Keratinocyte (primary cell): ENCODE data around the gene GPR42.

Experiments
- EZH2 ChIP-seq: IDR thresholded peaks from one replicate; pipeline ENCODE4 v1.6.1; 2012; ENCODE audit warnings: inconsistent platforms, mild to moderate bottlenecking, low read length, moderate library complexity
- TF ChIP-seq, protein P1 (sequence below), 3 experiments: IDR thresholded peaks in 1 of 3; conservative IDR thresholded peaks in 1 of 3; optimal IDR thresholded peaks in 1 of 3; 2 replicates in 2 of 3; 3 replicates in 1 of 3; pipeline versions ENCODE3 to v1.5.1; 2011; ENCODE audit warnings: low read length in 3 of 3, mild to moderate bottlenecking in 3 of 3, moderate library complexity in 2 of 3, control low read depth in 1 of 3, inconsistent platforms in 1 of 3; ENCODE audit not compliant: insufficient read depth in 2 of 3; ENCODE audit errors: extremely low read depth in 1 of 3

- TF ChIP-seq, protein P1, sequence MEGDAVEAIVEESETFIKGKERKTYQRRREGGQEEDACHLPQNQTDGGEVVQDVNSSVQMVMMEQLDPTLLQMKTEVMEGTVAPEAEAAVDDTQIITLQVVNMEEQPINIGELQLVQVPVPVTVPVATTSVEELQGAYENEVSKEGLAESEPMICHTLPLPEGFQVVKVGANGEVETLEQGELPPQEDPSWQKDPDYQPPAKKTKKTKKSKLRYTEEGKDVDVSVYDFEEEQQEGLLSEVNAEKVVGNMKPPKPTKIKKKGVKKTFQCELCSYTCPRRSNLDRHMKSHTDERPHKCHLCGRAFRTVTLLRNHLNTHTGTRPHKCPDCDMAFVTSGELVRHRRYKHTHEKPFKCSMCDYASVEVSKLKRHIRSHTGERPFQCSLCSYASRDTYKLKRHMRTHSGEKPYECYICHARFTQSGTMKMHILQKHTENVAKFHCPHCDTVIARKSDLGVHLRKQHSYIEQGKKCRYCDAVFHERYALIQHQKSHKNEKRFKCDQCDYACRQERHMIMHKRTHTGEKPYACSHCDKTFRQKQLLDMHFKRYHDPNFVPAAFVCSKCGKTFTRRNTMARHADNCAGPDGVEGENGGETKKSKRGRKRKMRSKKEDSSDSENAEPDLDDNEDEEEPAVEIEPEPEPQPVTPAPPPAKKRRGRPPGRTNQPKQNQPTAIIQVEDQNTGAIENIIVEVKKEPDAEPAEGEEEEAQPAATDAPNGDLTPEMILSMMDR (optimal IDR thresholded peaks at IDR 0.05 in 1 of 3, IDR thresholded peaks at IDR 0.05 in 1 of 3, conservative IDR thresholded peaks at IDR 0.05 in 1 of 3; ENCODE audit: extremely low read depth in 1 of 3, insufficient read depth in 2 of 3, low read length in 3 of 3) = no peak
- no peak for TF ChIP-seq EZH2
Observed at GRCh38 chr19:35369522-35369921, 1.3 kb upstream of the GPR42 start.
